Measurements from ENCODE around the gene PTTG2. TPM values are rescaled to one million over a fixed set of nuclear protein-coding genes. Genes with fewer than 3 reads are reported as not detected.

PTTG2 gene
- total RNA-seq, 4 donors from 2014 or later: 0.71 to 5.8 (median 1.5) TPM

GRCh38 chr4:37978248-37978924, 18.2 kb downstream of the PTTG2 start:
- peak overlapping the region; percentile 97 to 99 (median 98) for H3K27ac ChIP-seq (replicated peaks in 1 of 4)
- no peaks in the 10 kb centered on the region for H3K36me3 ChIP-seq
- peaks cover 51 to 66% (median 62%) of the 10 kb centered on the region in 4 donors for H3K4me1 ChIP-seq
- WGBS: 36% methylated on average over 11 of the region's 11 CpGs
- H3K9me3 ChIP-seq: no peaks in the 10 kb centered on the region
- TF ChIP-seq POLR2A (IDR thresholded peaks at IDR 0.05; ENCODE audit: low read depth): no peak
- intact Hi-C loops (cut with DNase I): loop anchor here (5.0 to 10.0 kb wide), 5 partner anchors 54 to 294 kb away; partner anchors contain the start of genes PGM2, RELL1 and TBC1D1
- H3K4me3 ChIP-seq: peak overlapping the region; percentile 77 to 97 (median 96)
- no peaks in the 10 kb centered on the region for H3K27me3 ChIP-seq
- DNase-seq (ENCODE audit: extremely low spot score): no peak

GRCh38 chr4:37980246-37980645, 20.0 kb downstream of the PTTG2 start:
- Histone ChIP-seq H3K9me3 (no peaks in the 10 kb centered on the region), H3K27ac (replicated peaks in 1 of 4) (peak overlapping the region in 2 of 4 donors; percentile 12 to 99), H3K36me3 (no peaks in the 10 kb centered on the region), H3K4me1 (peaks cover 47 to 71% (median 65%) of the 10 kb centered on the region in 4 donors), H3K4me3 (no peak overlapping the region), H3K27me3 (no peaks in the 10 kb centered on the region)
- TF ChIP-seq EP300 (IDR thresholded peaks at IDR 0.05) (no peak), CTCF (IDR thresholded peaks at IDR 0.05) (no peak), POLR2A (IDR thresholded peaks at IDR 0.05; ENCODE audit: low read depth) (no peak)
- 58% methylated on average over 1 of the region's 1 CpG for WGBS
- DNase-seq (ENCODE audit: extremely low spot score): no peak
- intact Hi-C loops (cut with DNase I): no loop called here

GRCh38 chr4:37981425-37981824, 21.2 kb downstream of the PTTG2 start:
- intact Hi-C loops (cut with DNase I): no loop called here
- WGBS: 65% methylated on average over 4 of the region's 4 CpGs
- H3K4me1 ChIP-seq: peaks cover 47 to 77% (median 65%) of the 10 kb centered on the region in 4 donors

GRCh38 chr4:37981844-37982720, 21.9 kb downstream of the PTTG2 start:
- DNase-seq (ENCODE audit: extremely low spot score): no peak
- TF ChIP-seq CTCF (IDR thresholded peaks at IDR 0.05): no peak
- TF ChIP-seq POLR2AphosphoS5 (IDR thresholded peaks at IDR 0.05): peak in 1 of 2 donors; percentile 29
- no peak for TF ChIP-seq EP300 (IDR thresholded peaks at IDR 0.05)
- WGBS: 67% methylated on average over 7 of the region's 7 CpGs
- peaks cover 44 to 77% (median 63%) of the 10 kb centered on the region in 4 donors for H3K4me1 ChIP-seq
- peak overlapping the region; percentile 55 to 78 (median 68) for H3K27ac ChIP-seq (replicated peaks in 1 of 4)
- no peaks in the 10 kb centered on the region for H3K36me3 ChIP-seq
- intact Hi-C loops (cut with DNase I): no loop called here
- H3K4me3 ChIP-seq: no peak overlapping the region
- H3K9me3 ChIP-seq: no peaks in the 10 kb centered on the region
- H3K27me3 ChIP-seq: no peaks in the 10 kb centered on the region

More at GRCh38 chr4:37981425-37981824, 21.2 kb downstream of the PTTG2 start:
- DNase-seq (ENCODE audit: extremely low spot score): no peak
- no peak overlapping the region for H3K4me3 ChIP-seq
- TF ChIP-seq POLR2A (IDR thresholded peaks at IDR 0.05; ENCODE audit: low read depth) (no peak), EP300 (IDR thresholded peaks at IDR 0.05) (no peak), CTCF (IDR thresholded peaks at IDR 0.05) (no peak), POLR2AphosphoS5 (IDR thresholded peaks at IDR 0.05) (no peak)
- no peaks in the 10 kb centered on the region for H3K36me3 ChIP-seq
- peak overlapping the region; percentile 55 to 78 (median 68) for H3K27ac ChIP-seq (replicated peaks in 1 of 4)
- no peaks in the 10 kb centered on the region for H3K27me3 ChIP-seq
- H3K9me3 ChIP-seq: no peaks in the 10 kb centered on the region

- H3K27me3 ChIP-seq: no peaks in the 10 kb centered on the region
- no peak overlapping the region for H3K4me3 ChIP-seq
- intact Hi-C loops (cut with DNase I): no loop called here
- no peak for DNase-seq (ENCODE audit: extremely low spot score)
- H3K9me3 ChIP-seq: no peaks in the 10 kb centered on the region
- H3K4me1 ChIP-seq: peaks cover 44 to 79% (median 65%) of the 10 kb centered on the region in 4 donors
- 59% methylated on average over 5 of the region's 5 CpGs for WGBS
- TF ChIP-seq EP300 (IDR thresholded peaks at IDR 0.05) (no peak), POLR2A (IDR thresholded peaks at IDR 0.05; ENCODE audit: low read depth) (no peak), POLR2AphosphoS5 (IDR thresholded peaks at IDR 0.05) (no peak), CTCF (IDR thresholded peaks at IDR 0.05) (no peak)
- no peaks in the 10 kb centered on the region for H3K36me3 ChIP-seq
- H3K27ac ChIP-seq (replicated peaks in 1 of 4): peak overlapping the region; percentile 55 to 78 (median 68)
These were observed 22.5 kb downstream of the PTTG2 start for GRCh38 chr4:37982736-37983135.
